Heart left ventricle (tissue), 16 donors: ENCODE data around the gene IST1. TPM values are rescaled to one million over a fixed set of nuclear protein-coding genes. Genes with fewer than 3 reads are reported as not detected.

Experiments
- ATAC-seq, 4 donors: fragments of 200-7000 bp; cut with Tn5 transposase; one replicate each; pipeline ENCODE4 v1.9.1; 2020 to 2022; ENCODE audit warnings: moderate library complexity in 4 of 4, mild to moderate bottlenecking in 3 of 4, moderate number of reproducible peaks in 1 of 4
- DNase-seq, 5 donors: peaks; one replicate each; pipeline ENCODE4 v3.0.0-alpha.2; 2020
- H3K27ac ChIP-seq, 12 donors: fragments of 200-600 bp; sonication (generic) in 4 of 12; one replicate each; pipeline versions ENCODE4 v1.5.0 to v1.8.0; 2016 to 2022; ENCODE audit warnings: mild to moderate bottlenecking in 2 of 12
- H3K27me3 ChIP-seq, 9 donors: fragments of 200-600 bp; sonication (generic) in 2 of 9; one replicate each; pipeline versions ENCODE4 v1.5.1 to v1.8.0; 2016 to 2022; ENCODE audit warnings: mild to moderate bottlenecking in 3 of 9
- H3K36me3 ChIP-seq, 9 donors: fragments of 200-600 bp; sonication (generic) in 2 of 9; one replicate each; pipeline versions ENCODE4 v1.5.0 to v1.8.0; 2018 to 2022; ENCODE audit warnings: mild to moderate bottlenecking in 2 of 9
- H3K4me1 ChIP-seq, 12 donors: fragments of 200-600 bp; sonication (generic) in 4 of 12; one replicate each; pipeline versions ENCODE4 v1.5.0 to v1.8.0; 2016 to 2022; ENCODE audit warnings: mild to moderate bottlenecking in 3 of 12
- H3K4me3 ChIP-seq, 12 donors: fragments of 200-600 bp; sonication (generic) in 4 of 12; one replicate each; pipeline versions ENCODE4 v1.5.0 to v1.8.0; 2017 to 2022; ENCODE audit warnings: mild to moderate bottlenecking in 9 of 12, moderate library complexity in 4 of 12
- H3K9me3 ChIP-seq, 12 donors: fragments of 200-600 bp; sonication (generic) in 4 of 12; one replicate each; pipeline versions ENCODE4 v1.5.0 to v1.8.0; 2016 to 2022; ENCODE audit warnings: mild to moderate bottlenecking in 1 of 12
- CTCF ChIP-seq, 12 donors: fragments of 200-600 bp; sonication (generic) in 4 of 12; IDR thresholded peaks; one replicate each; pipeline versions ENCODE4 v1.5.0 to v1.8.0; 2018 to 2022; ENCODE audit warnings: antibody characterized with exemption in 12 of 12, mild to moderate bottlenecking in 5 of 12
- POLR2A ChIP-seq, 2 donors: fragments of 450-650 bp; IDR thresholded peaks; one replicate each; pipeline ENCODE4 v1.6.1; 2017; ENCODE audit warnings: antibody characterized with exemption in 2 of 2, mild to moderate bottlenecking in 2 of 2, moderate library complexity in 2 of 2
- WGBS, 4 donors: extraction: QIAGEN DNeasy Blood & Tissue Kit in 2 of 4; methylation state at CpG; one replicate each; pipeline versions ENCODE4 v1.1.5 to v1.1.7; 2013 to 2018; 5-methylcytosine and 5-hydroxymethylcytosine counted together
- intact Hi-C, 10 donors: fragments of 100-400 bp; cut with DNase I; formaldehyde crosslinking; loops; one replicate each; pipeline versions ENCODE4 v1.11.1 to v1.14.2; 2022
- polyA plus RNA-seq, 2 donors: library from polyadenylated mRNA; stranded (reverse); fragments of 200-250 nt; gene quantifications; one replicate each; pipeline ENCODE4 v1.2.3, GENCODE V29; 2013
- total RNA-seq, 9 donors: library from RNA; depleted of rRNA in 2 of 9; stranded (reverse); fragments of >200 nt in 2 of 9; fragmentation: NEBNext Ultra II Directional in 3 of 9; extraction: Animal tissue kit (Norgen Biotek cat#: 25700) in 3 of 9; gene quantifications; one replicate each; pipeline versions ENCODE4 v1.1.0 to v1.2.4, GENCODE V29; 2016 to 2023
- donor health status: ischemic (EF 13 %, LVEDD 7.1; RV severe dilation, severe dysfunction).
- donor health status: healthy with polysubstance abuse.
- donor health status: DM: no; HTN: yes; CAD: no.
- donor health status: DM: no; HTN: no; CAD: no.
- donor health status: ischemic (EF 25% LVEDD 6.9; RV normal size, moderate dysfunction).
- donor health status: ischemic (EF 25% LVEDD 5.7; RV mildly dilated, moderate dysfunction).
- donor health status: healthy.
- donor health status: DM: yes; HTN: yes; CAD: no.
- donor health status: ischemic (EF 35%, LVEDD 5.7; RV mildly dilated, moderate dysfunction).
- donor health status: nonischemic (EF 11% LVEDD 7.7; RV severe dilation, severe dysfunction).
- donor health status: DM: yes; HTN: yes; CAD: no.
- donor health status: PGD.
- donor health status: ischemic (EF 29% LVEDD 5.4; RV normal size, mild dysfunction).
- donor health status: nonischemic (EF 23%, LVEDD 6.1; RV moderate dilation, normal function).

IST1 gene
- total and polyA plus RNA-seq, 11 donors: 54.5 to 146 (median 108) TPM

GRCh38 chr16:71956486-71956885 is 61.2 kb downstream of the IST1 start:
- no peak for TF ChIP-seq CTCF (IDR thresholded peaks at IDR 0.05)
- no peak for TF ChIP-seq POLR2A (IDR thresholded peaks at IDR 0.05)
- WGBS, 4 donors: 67 to 78% (median 70%) methylated on average over 3 of the region's 3 CpGs
- ATAC-seq (no peak), DNase-seq (no peak)
- intact Hi-C loops: no loop called here
- H3K27ac ChIP-seq: no peak overlapping the region
- H3K9me3 ChIP-seq: no peaks in the 10 kb centered on the region
- no peaks in the 10 kb centered on the region for H3K36me3 ChIP-seq
- H3K27me3 ChIP-seq: peaks cover 0 to 5% (median 0%) of the 10 kb centered on the region in 9 donors
- H3K4me1 ChIP-seq: peaks cover 0 to 10% (median 0%) of the 10 kb centered on the region in 12 donors
- no peak overlapping the region for H3K4me3 ChIP-seq

GRCh38 chr16:71961066-71962039 is 66.0 kb downstream of the IST1 start:
- Histone ChIP-seq H3K4me3 (no peak overlapping the region), H3K36me3 (no peaks in the 10 kb centered on the region), H3K27me3 (peaks cover 0 to 5% (median 0%) of the 10 kb centered on the region in 9 donors), H3K9me3 (no peaks in the 10 kb centered on the region), H3K27ac (no peak overlapping the region), H3K4me1 (peaks cover 0 to 7% (median 0%) of the 10 kb centered on the region in 12 donors)
- DNase-seq: peak; percentile 81 to 89 (median 81)
- 54 to 58% (median 57%) methylated on average over 14 of the region's 14 CpGs for WGBS, 4 donors
- peak; percentile 71 to 98 (median 94) for ATAC-seq
- intact Hi-C loops: loop anchor here (1.0 to 5.0 kb wide), 3 partner anchors 78 to 79 kb away; partner anchors contain the start of gene ZNF821 (in 7 of the 10)
- no peak for TF ChIP-seq POLR2A (IDR thresholded peaks at IDR 0.05)
- peak; percentile 66 to 87 (median 80) for TF ChIP-seq CTCF (IDR thresholded peaks at IDR 0.05)

DNA sequence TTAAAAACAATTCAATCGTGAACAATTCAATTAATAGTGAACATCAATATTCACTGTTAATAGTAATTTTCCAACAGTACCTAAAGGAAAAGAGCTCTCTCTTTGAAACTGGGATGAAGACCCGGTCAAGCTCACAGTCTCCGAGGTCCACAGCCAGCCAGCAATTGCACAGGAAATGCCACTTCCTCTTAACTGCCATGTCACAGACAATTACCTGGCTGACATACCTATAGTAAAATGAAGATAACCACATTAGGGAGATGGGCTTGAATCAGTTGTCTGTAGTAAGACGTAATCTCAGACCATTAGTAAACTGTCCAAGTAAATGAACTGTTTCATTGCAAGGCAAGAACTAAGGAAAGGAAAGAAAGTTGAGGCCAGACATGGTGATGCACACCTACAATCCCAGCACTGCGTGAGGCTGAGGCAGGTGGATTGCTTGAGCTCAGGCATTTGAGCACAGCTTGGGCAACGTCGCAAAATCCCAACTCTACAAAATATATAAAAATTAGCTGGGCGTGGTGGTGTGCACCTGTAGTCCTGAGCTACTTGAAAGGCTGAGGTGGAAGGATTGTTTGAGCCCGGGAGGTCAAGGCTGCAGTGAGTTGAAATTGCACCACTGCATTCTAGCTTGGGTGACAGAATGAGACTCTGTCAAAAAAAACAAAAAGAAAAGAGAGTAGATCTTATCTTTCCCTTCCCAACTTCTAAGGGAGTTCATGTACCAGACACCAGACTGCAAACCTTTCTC is 68.0 kb downstream of the IST1 start:
- H3K9me3 ChIP-seq: no peaks in the 10 kb centered on the region
- ATAC-seq: no peak
- no peak for DNase-seq
- peaks cover 0 to 4% (median 0%) of the 10 kb centered on the region in 12 donors for H3K4me1 ChIP-seq
- H3K4me3 ChIP-seq: no peak overlapping the region
- intact Hi-C loops: loop anchor here in 7 of 10 donors (5.0 kb wide), 1 partner anchor 81 kb away; the partner anchor contains the start of gene ZNF821 (in 7 of the 7)
- no peaks in the 10 kb centered on the region for H3K36me3 ChIP-seq
- H3K27ac ChIP-seq: no peak overlapping the region
- 78 to 80% (median 79%) methylated on average over 9 of the region's 9 CpGs for WGBS, 4 donors
- no peak for TF ChIP-seq POLR2A (IDR thresholded peaks at IDR 0.05)
- no peak for TF ChIP-seq CTCF (IDR thresholded peaks at IDR 0.05)
- H3K27me3 ChIP-seq: no peaks in the 10 kb centered on the region

GRCh38 chr16:71965223-71965622 is 69.9 kb downstream of the IST1 start:
- DNase-seq (no peak), ATAC-seq (no peak)
- Histone ChIP-seq H3K4me1 (peaks cover 0 to 4% (median 0%) of the 10 kb centered on the region in 12 donors), H3K4me3 (no peak overlapping the region), H3K9me3 (no peaks in the 10 kb centered on the region), H3K27ac (no peak overlapping the region), H3K36me3 (no peaks in the 10 kb centered on the region), H3K27me3 (no peaks in the 10 kb centered on the region)
- intact Hi-C loops: no loop called here
- TF ChIP-seq POLR2A (IDR thresholded peaks at IDR 0.05) (no peak), CTCF (IDR thresholded peaks at IDR 0.05) (no peak)
- 90 to 93% (median 90%) methylated on average over 4 of the region's 4 CpGs for WGBS, 4 donors
